Airway epithelial cell (primary cell): ENCODE results near the gene SURF6. TPM values are rescaled to one million over a fixed set of nuclear protein-coding genes. Genes with fewer than 3 reads are reported as not detected.

Experiments
- total RNA-seq: library from RNA; depleted of rRNA; stranded (reverse); fragments of >200 nt; gene quantifications from 2 replicates; pipeline ENCODE4 v1.2.3, GENCODE V29; 2015

The SURF6 gene
- 22.1 and 24.1 TPM in 2 replicates for total RNA-seq

DNA sequence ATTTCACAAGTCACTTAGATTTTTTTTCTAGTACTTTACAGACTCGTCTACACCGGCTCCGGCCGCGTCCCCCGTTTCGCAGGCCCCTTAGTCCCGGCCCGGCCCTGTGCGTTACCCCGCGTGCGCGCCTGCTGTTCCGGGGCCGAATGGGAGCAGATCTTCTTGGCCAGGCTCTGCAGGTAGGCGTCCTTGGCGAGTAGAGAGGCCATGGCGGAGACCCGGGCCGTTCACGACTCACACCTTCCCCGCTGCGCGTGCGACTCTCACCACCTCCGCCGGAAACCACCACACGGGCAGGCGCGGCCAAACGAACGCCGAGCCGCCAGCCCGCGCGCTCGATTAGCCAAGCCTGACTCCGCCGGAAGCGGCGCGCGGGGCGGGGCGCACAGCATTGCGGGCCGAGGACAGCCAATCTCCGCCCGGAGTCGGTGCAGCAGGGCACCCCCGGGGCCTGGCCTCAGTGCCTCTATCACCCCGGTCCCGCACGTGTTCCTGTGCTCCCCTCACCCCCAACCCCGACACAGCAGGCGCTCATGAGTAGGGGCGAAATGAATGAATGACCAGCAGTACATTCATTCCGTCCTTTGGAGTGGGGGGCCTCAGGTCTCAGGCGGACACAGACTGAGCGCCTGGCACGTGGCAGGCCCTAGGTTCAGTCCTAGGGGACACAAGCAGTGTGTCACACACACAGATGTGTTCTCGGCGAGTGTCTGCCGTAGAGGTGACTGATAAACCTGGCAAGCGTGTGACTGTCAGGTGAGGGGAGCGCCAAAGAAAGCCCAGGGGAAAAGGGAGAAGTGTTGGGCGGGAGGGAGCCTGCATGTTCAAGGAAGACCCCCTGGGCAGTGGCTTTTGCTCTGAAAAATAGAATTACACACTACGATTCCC, at the start of gene SURF6:
SURF6 (minus strand) TSS at position 265 of the 888 bp plus-strand sequence; CDS start at position 209, 56 bp downstream.

DNA sequence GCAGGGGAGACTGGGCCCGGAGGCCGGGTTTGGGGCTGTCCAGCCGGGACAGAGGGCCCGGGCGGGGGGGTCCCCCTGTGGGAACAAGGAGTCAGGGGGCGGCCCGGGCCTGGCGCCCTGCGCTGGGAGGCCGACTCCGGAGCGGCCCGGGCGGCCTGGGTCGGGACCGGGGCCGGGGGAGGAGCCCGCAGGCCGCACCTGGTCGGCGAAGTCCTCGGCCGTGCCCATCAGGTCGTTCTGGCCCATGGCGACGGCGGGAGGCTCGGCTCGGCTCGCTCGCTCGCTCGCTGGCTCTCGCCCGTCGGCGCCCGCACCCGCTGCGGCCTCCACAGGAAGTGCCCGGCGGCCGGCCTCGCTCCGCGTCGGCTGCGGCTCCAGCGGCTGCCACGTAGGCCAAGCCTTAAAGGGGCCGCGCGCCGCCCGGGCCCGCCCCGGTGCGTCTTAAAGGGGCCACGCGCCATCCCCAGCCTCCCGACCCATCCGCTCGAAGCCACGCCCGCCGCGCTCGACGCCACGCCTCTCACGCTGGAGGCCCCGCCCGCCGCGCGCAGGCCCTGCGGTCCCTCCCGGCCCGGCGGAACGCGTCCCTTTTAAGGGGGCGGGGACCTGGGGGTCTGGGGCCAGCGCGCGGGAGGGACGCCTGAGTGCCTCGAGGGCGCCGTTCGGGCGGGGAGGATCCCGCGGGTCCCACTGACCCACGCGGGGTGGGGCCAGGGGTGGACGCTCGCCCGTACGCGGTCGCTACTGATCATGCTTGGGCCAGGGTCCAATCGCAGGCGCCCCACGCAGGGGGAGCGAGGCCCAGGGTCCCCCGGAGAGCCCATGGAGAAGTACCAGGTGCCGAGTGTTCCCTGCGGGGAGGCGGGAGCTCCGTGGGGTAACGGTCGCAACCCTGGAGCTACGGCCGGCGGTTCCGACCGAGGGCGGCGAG, 40.0 kb upstream of the SURF6 start, which contains the start of the genes STKLD1 and SURF4:
STKLD1 (plus strand) TSS at position 643 of the 931 bp plus-strand sequence; CDS start at position 751, 108 bp downstream.
SURF4 (minus strand) TSS at position 337 of the 931 bp plus-strand sequence; CDS start at position 246, 91 bp downstream.

DNA sequence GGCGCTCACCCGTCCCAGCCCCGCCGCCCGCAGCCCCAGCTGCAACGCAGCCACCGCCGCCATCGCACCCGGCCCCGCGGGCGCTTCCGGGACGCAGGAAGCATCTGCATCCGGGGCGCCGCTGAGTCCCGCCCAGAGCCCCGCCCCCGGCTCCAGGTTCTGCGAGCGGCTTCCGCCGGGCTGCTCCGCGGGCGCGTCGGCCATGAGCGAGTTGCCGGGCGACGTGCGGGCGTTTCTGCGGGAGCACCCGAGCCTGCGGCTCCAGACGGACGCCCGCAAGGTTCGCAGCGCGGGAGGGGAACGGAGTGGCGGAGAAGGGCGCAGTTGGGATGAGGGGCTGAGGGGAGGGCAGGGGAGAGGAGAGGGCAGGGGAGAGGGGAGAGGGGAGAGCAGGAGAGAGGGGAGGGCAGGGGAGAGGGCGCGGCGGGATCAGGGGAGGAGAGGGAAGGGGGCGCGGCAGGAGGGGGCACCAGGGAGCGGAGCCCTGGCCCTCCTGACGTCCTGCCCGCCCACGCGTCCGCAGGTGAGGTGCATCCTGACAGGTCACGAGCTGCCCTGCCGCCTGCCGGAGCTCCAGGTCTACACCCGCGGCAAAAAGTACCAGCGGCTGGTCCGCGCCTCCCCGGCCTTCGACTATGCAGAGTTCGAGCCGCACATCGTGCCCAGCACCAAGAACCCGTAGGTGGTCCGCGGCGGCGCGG, 20.6 kb upstream of the SURF6 start, which contains the start of the genes SURF1 and SURF2:
SURF1 (minus strand) TSS at position 97 of the 701 bp plus-strand sequence; CDS start at position 63, 34 bp downstream.
SURF2 (plus strand) TSS at position 160 of the 701 bp plus-strand sequence; CDS start at position 203, 43 bp downstream.

DNA sequence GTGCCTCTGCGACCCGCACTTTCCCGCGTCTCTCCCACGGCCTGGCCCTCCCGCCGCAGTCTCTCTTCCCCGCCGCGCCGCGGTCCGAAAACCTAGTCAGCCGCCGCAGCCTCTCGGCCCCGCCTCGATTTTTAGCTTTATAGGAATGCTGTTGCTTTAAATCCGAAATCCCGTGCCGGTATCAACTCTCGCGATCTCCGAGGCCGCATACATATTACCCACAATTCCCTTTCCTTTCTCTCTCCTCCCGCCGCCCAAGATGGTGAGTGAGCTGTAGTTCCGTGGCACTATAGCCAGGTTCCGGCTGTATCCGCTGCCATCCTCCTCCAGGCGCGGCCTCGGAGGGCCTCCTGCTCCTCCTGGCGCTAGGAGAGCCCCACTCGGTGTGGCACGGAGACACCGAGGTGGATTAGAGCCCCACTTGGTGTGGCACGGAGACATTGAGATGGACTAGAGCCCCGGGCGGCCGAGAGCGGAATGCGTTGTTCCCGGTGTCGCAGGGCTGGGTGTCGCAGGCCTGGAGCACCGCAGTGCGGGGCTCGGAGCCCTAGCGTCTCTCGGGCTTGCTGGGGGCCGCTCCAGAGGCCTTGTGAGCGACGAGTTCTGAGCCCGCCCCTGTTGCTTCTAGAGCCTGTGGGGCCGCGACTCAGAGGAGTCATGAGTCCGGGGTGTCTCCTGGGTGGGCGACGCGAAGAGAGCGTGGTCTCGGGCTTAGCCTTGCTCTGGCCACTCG, 12.2 kb upstream of the SURF6 start, which contains the start of the genes MED22 and RPL7A:
MED22 (minus strand) TSS at position 147 of the 733 bp plus-strand sequence. CDS start 1,469 bp downstream, outside the sequence.
RPL7A (plus strand) TSS at position 234 of the 733 bp plus-strand sequence; CDS start at position 260, 26 bp downstream.

Other genes starting within 250 kb of the SURF6 start
- 28.9 and 39.0 TPM in 2 replicates for gene RALGDS, start 214.9 kb downstream of the SURF6 start, total RNA-seq
- gene GBGT1, start 172.3 kb downstream of the SURF6 start, total RNA-seq, result 3.2 and 4.4 TPM in 2 replicates
- gene OBP2B, start 126.9 kb downstream of the SURF6 start, total RNA-seq, result not detected in 2 replicates
- gene ABO, start 61.0 kb downstream of the SURF6 start, total RNA-seq, result 0.42 and 0.71 TPM in 2 replicates
- gene MED22, start 11.9 kb upstream of the SURF6 start, total RNA-seq, result 18.7 and 22.9 TPM in 2 replicates
- gene RPL7A, start 12.0 kb upstream of the SURF6 start, total RNA-seq, result 3,025 and 3,439 TPM in 2 replicates
- 26.6 and 37.2 TPM in 2 replicates for gene SURF1, start 20.3 kb upstream of the SURF6 start, total RNA-seq
- gene SURF2, start 20.4 kb upstream of the SURF6 start, total RNA-seq, result 25.5 and 42.5 TPM in 2 replicates
- gene SURF4, start 39.9 kb upstream of the SURF6 start, total RNA-seq, result 148 and 215 TPM in 2 replicates
- 0.79 TPM in 1 of 2 replicates, not detected in the other for gene STKLD1, start 40.2 kb upstream of the SURF6 start, total RNA-seq
- 26.4 and 29.1 TPM in 2 replicates for gene REXO4, start 81.8 kb upstream of the SURF6 start, total RNA-seq
- 0.56 and 1.6 TPM in 2 replicates for gene ADAMTS13, start 86.2 kb upstream of the SURF6 start, total RNA-seq
- 5.7 and 8.6 TPM in 2 replicates for gene CACFD1, start 123.8 kb upstream of the SURF6 start, total RNA-seq
- 15.5 and 19.6 TPM in 2 replicates for gene SLC2A6, start 142.9 kb upstream of the SURF6 start, total RNA-seq
- gene MYMK, start 188.8 kb upstream of the SURF6 start, total RNA-seq, result not detected in 2 replicates
- not detected in 2 replicates for gene ADAMTSL2, start 198.5 kb upstream of the SURF6 start, total RNA-seq